HepG2 (cell line): ENCODE data around the gene POC1B. TPM values are rescaled to one million over a fixed set of nuclear protein-coding genes. Genes with fewer than 3 reads are reported as not detected.

Experiments used
- ARNTL ChIP-seq: sonication (generic); formaldehyde crosslinking; IDR thresholded peaks from 2 replicates; pipeline ENCODE4 v1.4.0; 2020; ENCODE audit warnings: mild to moderate bottlenecking, missing genetic modification reagents
- DBP ChIP-seq: sonication (generic); formaldehyde crosslinking; IDR thresholded peaks from 2 replicates; pipeline ENCODE4 v1.4.0; 2020; ENCODE audit warnings: missing genetic modification reagents; ENCODE audit errors: not compliant biosample characterization
- FOXA1 ChIP-seq, 2 experiments: fragments of 450-650 bp in 1 of 2; sonication (generic) in 1 of 2; formaldehyde crosslinking in 1 of 2; IDR thresholded peaks; 2 replicates each; pipeline versions ENCODE4 v1.4.0 to v1.6.1; 2016 to 2020; ENCODE audit warnings: missing genetic modification reagents in 1 of 2
- GATAD1 ChIP-seq: IDR thresholded peaks from 2 replicates; pipeline ENCODE4 v1.6.1; 2016; ENCODE audit warnings: missing genetic modification reagents, missing compliant biosample characterization
- KLF6 ChIP-seq: IDR thresholded peaks from 2 replicates; pipeline ENCODE4 v1.8.0; 2016; ENCODE audit warnings: missing biosample characterization, missing genetic modification reagents
- MAFK ChIP-seq, 2 experiments: IDR thresholded peaks in 1 of 2; conservative IDR thresholded peaks in 1 of 2; 2 replicates each; pipeline ENCODE4 v1.6.1; 2011; ENCODE audit warnings: improper control_type of control experiment in 2 of 2, low read length in 2 of 2
- PPARG ChIP-seq: conservative IDR thresholded peaks from 2 replicates; pipeline ENCODE4 v1.6.1; 2016; ENCODE audit warnings: missing biosample characterization, missing genetic modification reagents
- RCOR2 ChIP-seq: IDR thresholded peaks from 2 replicates; pipeline ENCODE4 v1.6.1; 2016; ENCODE audit warnings: missing biosample characterization, missing genetic modification reagents
- SETDB1 ChIP-seq: sonication (generic); formaldehyde crosslinking; IDR thresholded peaks from 2 replicates; pipeline ENCODE4 v1.5.1; 2020; ENCODE audit warnings: missing genetic modification reagents, mild to moderate bottlenecking, borderline replicate concordance
- SOX5 ChIP-seq: IDR thresholded peaks from 2 replicates; pipeline ENCODE4 v1.6.1; 2016; ENCODE audit warnings: borderline replicate concordance
- STAT5B ChIP-seq: sonication (generic); formaldehyde crosslinking; IDR thresholded peaks from 2 replicates; pipeline ENCODE4 v1.4.0; 2020; ENCODE audit warnings: missing genetic modification reagents
- TAF1 ChIP-seq: sonication (generic); formaldehyde crosslinking; IDR thresholded peaks from 2 replicates; pipeline ENCODE4 v1.4.0; 2020; ENCODE audit warnings: missing genetic modification reagents
- ZNF205 ChIP-seq: IDR thresholded peaks from 2 replicates; pipeline ENCODE4 v1.6.1; 2018; ENCODE audit warnings: missing biosample characterization, missing genetic modification reagents
- ZNF550 ChIP-seq: sonication (generic); formaldehyde crosslinking; IDR thresholded peaks from 2 replicates; pipeline ENCODE4 v1.4.0; 2020; ENCODE audit warnings: mild to moderate bottlenecking, missing genetic modification reagents, borderline replicate concordance
- ZNF589 ChIP-seq: sonication (generic); formaldehyde crosslinking; conservative IDR thresholded peaks from 2 replicates; pipeline ENCODE4 v1.8.0; 2022; ENCODE audit warnings: mild to moderate bottlenecking, moderate library complexity, missing genetic modification reagents
- ZNF704 ChIP-seq: sonication (generic); formaldehyde crosslinking; IDR thresholded peaks from 2 replicates; pipeline ENCODE4 v1.8.1; 2023; ENCODE audit warnings: mild to moderate bottlenecking, inconsistent platforms, moderate library complexity, missing genetic modification reagents, borderline replicate concordance
- ZNF746 ChIP-seq: sonication (generic); formaldehyde crosslinking; IDR thresholded peaks from 2 replicates; pipeline ENCODE4 v1.8.0; 2022; ENCODE audit warnings: mild to moderate bottlenecking, missing genetic modification reagents
- polyA plus RNA-seq, 8 experiments: library from polyadenylated mRNA; depleted of rRNA in 3 of 8; stranded (reverse) in 7 of 8; unstranded in 1 of 8; fragments of >200 nt; fragmentation: Illumina TruSeq in 4 of 8; extraction: Trizol in 4 of 8; gene quantifications; 2 replicates each; pipeline versions ENCODE4 v1.2.1 to v1.2.3, GENCODE V29; 2011 to 2016; ENCODE audit warnings: low read depth in 4 of 8, missing spikeins in 1 of 8, mixed read lengths in 1 of 8; ENCODE audit not compliant: insufficient read depth in 1 of 8
- total RNA-seq, 5 experiments: library from RNA; depleted of rRNA; stranded (reverse); fragments of >200 nt; fragmentation: Illumina TruSeq; extraction: Trizol; gene quantifications; 2 replicates each; pipeline ENCODE4 v1.2.3, GENCODE V29; 2016; ENCODE audit warnings: low read depth in 1 of 5
- TF ChIP-seq, protein P1 (sequence below): sonication (generic); formaldehyde crosslinking; IDR thresholded peaks from 2 replicates; pipeline ENCODE4 v1.4.0; 2020; ENCODE audit warnings: missing genetic modification reagents
- TF ChIP-seq, protein P2 (sequence below): sonication (generic); formaldehyde crosslinking; conservative IDR thresholded peaks from 2 replicates; pipeline ENCODE4 v1.4.0; 2020; ENCODE audit warnings: missing genetic modification reagents
- TF ChIP-seq, protein P3 (sequence below): sonication (generic); formaldehyde crosslinking; IDR thresholded peaks from 2 replicates; pipeline ENCODE4 v1.4.0; 2020; ENCODE audit warnings: missing genetic modification reagents
- TF ChIP-seq, protein P4 (sequence below): sonication (generic); formaldehyde crosslinking; IDR thresholded peaks from 2 replicates; pipeline ENCODE4 v1.8.0; 2022; ENCODE audit warnings: mild to moderate bottlenecking, missing genetic modification reagents, moderate library complexity
- TF ChIP-seq, protein P5 (sequence below): fragments of 450-650 bp; IDR thresholded peaks from 2 replicates; pipeline ENCODE4 v1.6.1; 2016

Gene POC1B
- total and polyA plus RNA-seq, 2 of the 13 experiments (the other 11 are each of a cell fraction or from before 2014, with no cell fraction given) = 9.3 to 11.0 TPM

- TF ChIP-seq ZNF589 (CRISPR knock-in tag) = no peak
- TF ChIP-seq DBP = no peak
- TF ChIP-seq ZNF704 (CRISPR knock-in tag) = no peak
- TF ChIP-seq, protein P1, sequence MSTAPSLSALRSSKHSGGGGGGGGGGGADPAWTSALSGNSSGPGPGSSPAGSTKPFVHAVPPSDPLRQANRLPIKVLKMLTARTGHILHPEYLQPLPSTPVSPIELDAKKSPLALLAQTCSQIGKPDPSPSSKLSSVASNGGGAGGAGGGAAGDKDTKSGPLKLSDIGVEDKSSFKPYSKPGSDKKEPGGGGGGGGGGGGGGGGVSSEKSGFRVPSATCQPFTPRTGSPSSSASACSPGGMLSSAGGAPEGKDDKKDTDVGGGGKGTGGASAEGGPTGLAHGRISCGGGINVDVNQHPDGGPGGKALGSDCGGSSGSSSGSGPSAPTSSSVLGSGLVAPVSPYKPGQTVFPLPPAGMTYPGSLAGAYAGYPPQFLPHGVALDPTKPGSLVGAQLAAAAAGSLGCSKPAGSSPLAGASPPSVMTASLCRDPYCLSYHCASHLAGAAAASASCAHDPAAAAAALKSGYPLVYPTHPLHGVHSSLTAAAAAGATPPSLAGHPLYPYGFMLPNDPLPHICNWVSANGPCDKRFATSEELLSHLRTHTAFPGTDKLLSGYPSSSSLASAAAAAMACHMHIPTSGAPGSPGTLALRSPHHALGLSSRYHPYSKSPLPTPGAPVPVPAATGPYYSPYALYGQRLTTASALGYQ (CRISPR knock-in tag) = peak; percentile 58; the same call in 1 of the 2 replicates
- TF ChIP-seq, protein P2, sequence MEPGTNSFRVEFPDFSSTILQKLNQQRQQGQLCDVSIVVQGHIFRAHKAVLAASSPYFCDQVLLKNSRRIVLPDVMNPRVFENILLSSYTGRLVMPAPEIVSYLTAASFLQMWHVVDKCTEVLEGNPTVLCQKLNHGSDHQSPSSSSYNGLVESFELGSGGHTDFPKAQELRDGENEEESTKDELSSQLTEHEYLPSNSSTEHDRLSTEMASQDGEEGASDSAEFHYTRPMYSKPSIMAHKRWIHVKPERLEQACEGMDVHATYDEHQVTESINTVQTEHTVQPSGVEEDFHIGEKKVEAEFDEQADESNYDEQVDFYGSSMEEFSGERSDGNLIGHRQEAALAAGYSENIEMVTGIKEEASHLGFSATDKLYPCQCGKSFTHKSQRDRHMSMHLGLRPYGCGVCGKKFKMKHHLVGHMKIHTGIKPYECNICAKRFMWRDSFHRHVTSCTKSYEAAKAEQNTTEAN (CRISPR knock-in tag) = no peak
- TF ChIP-seq ZNF746 (CRISPR knock-in tag) = peak; percentile 41; the same call in 1 of the 2 replicates
- TF ChIP-seq SOX5 (CRISPR knock-in tag) = peak; percentile 35; the same call in 1 of the 2 replicates
- TF ChIP-seq, protein P3, sequence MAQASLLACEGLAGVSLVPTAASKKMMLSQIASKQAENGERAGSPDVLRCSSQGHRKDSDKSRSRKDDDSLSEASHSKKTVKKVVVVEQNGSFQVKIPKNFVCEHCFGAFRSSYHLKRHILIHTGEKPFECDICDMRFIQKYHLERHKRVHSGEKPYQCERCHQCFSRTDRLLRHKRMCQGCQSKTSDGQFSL = no peak
- TF ChIP-seq MAFK (conservative IDR thresholded peaks at IDR 0.05 in 1 of 2, IDR thresholded peaks at IDR 0.05 in 1 of 2; ENCODE audit: low read length in 2 of 2) = no peak
- no peak for TF ChIP-seq ZNF550 (CRISPR knock-in tag)
- TF ChIP-seq KLF6 (CRISPR knock-in tag) = no peak
- TF ChIP-seq STAT5B (CRISPR knock-in tag) = no peak
- TF ChIP-seq SETDB1 = no peak
- peak; percentile 53; the same call in 1 of the 2 replicates for TF ChIP-seq TAF1 (CRISPR knock-in tag)
- no peak for TF ChIP-seq RCOR2 (CRISPR knock-in tag)
- TF ChIP-seq GATAD1 (CRISPR knock-in tag) = 0 out of 2 replicates have a peak, but pooled peaks have one; percentile 20
- TF ChIP-seq, protein P4, sequence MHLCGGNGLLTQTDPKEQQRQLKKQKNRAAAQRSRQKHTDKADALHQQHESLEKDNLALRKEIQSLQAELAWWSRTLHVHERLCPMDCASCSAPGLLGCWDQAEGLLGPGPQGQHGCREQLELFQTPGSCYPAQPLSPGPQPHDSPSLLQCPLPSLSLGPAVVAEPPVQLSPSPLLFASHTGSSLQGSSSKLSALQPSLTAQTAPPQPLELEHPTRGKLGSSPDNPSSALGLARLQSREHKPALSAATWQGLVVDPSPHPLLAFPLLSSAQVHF (CRISPR knock-in tag) = no peak
- peak; percentile 51; the same call in 1 of the 2 replicates for TF ChIP-seq PPARG
- no peak for TF ChIP-seq ZNF205 (CRISPR knock-in tag)
- TF ChIP-seq, protein P5, sequence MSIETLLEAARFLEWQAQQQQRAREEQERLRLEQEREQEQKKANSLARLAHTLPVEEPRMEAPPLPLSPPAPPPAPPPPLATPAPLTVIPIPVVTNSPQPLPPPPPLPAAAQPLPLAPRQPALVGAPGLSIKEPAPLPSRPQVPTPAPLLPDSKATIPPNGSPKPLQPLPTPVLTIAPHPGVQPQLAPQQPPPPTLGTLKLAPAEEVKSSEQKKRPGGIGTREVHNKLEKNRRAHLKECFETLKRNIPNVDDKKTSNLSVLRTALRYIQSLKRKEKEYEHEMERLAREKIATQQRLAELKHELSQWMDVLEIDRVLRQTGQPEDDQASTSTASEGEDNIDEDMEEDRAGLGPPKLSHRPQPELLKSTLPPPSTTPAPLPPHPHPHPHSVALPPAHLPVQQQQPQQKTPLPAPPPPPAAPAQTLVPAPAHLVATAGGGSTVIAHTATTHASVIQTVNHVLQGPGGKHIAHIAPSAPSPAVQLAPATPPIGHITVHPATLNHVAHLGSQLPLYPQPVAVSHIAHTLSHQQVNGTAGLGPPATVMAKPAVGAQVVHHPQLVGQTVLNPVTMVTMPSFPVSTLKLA = no peak
- no peak for TF ChIP-seq FOXA1 (IDR thresholded peaks at IDR 0.05)
- peak; percentile 25; the same call in 1 of the 2 replicates for TF ChIP-seq FOXA1 (CRISPR knock-in tag; IDR thresholded peaks at IDR 0.05)
- TF ChIP-seq ARNTL (CRISPR knock-in tag) = no peak
These were observed 146.6 kb downstream of the POC1B start (continued) for GRCh38 chr12:89379148-89379838.
